Activated CD4-positive, alpha-beta T cell treated with anti-CD3 and anti-CD28 coated beads for 36 hours (primary cell): ENCODE results near the gene WNT3A. TPM values are rescaled to one million over a fixed set of nuclear protein-coding genes. Genes with fewer than 3 reads are reported as not detected.
A peak's percentile ranks its signal among the peaks of the same experiment; 100 is the strongest.

Source experiments
- ATAC-seq: fragments of 200-7000 bp; cut with Tn5 transposase; one replicate; pipeline ENCODE4 v1.10.0; 2021; ENCODE audit warnings: mild to moderate bottlenecking, moderate library complexity
- CTCF ChIA-PET: fragments of 350-600 bp; sonication (Branson Sonifier 250); formaldehyde crosslinking; loops from one replicate; lab custom pipeline; 2021; ENCODE audit warnings: antibody characterized with exemption; lab: Charles Lee
- POLR2A ChIA-PET: fragments of 350-600 bp; sonication (Branson Sonifier 250); formaldehyde crosslinking; loops from one replicate; lab custom pipeline; 2021; ENCODE audit warnings: antibody characterized with exemption, inconsistent platforms; lab: Charles Lee
- DNase-seq: peaks from one replicate; pipeline ENCODE4 v3.0.0-alpha.2; 2020
- H3K27ac Mint-ChIP-seq: one replicate; pipeline ENCODE4 v1.8.0; 2021; ENCODE audit warnings: mixed read lengths
- H3K27me3 Mint-ChIP-seq: one replicate; pipeline ENCODE4 v1.8.0; 2021; ENCODE audit warnings: mixed read lengths
- H3K36me3 Mint-ChIP-seq: one replicate; pipeline ENCODE4 v1.8.0; 2021; ENCODE audit warnings: low read depth, mixed read lengths
- H3K4me1 Mint-ChIP-seq: one replicate; pipeline ENCODE4 v1.8.0; 2021; ENCODE audit warnings: mixed read lengths
- H3K4me3 Mint-ChIP-seq: one replicate; pipeline ENCODE4 v1.8.0; 2021; ENCODE audit warnings: mild to moderate bottlenecking, moderate library complexity, mixed read lengths
- H3K9me3 Mint-ChIP-seq: one replicate; pipeline ENCODE4 v1.8.0; 2021; ENCODE audit warnings: low read depth, mixed read lengths
- intact Hi-C, 2 experiments: fragments of 100-400 bp; cut with DNase I in 1 of 2; cut with micrococcal nuclease in 1 of 2; formaldehyde crosslinking; loops; one replicate each; pipeline versions ENCODE4 v1.14.2 to v1.15.1; 2022 to 2024; cut with DNase I, micrococcal nuclease
- total RNA-seq, 2 experiments: library from RNA; stranded (reverse); gene quantifications; one replicate each; pipeline ENCODE4 v1.2.3, GENCODE V29; 2021

WNT3A gene
- total RNA-seq, 2 experiments from 2014 or later, result not detected

- ChIA-PET CTCF (no interaction called here), POLR2A (no interaction called here)
- no peak for DNase-seq
- intact Hi-C loops, result no loop called here
- no peaks in the 10 kb centered on the region for H3K9me3 Mint-ChIP-seq
- H3K4me1 Mint-ChIP-seq, result no peaks in the 10 kb centered on the region
- no peak overlapping the region for H3K4me3 Mint-ChIP-seq
- no peak overlapping the region for H3K27ac Mint-ChIP-seq
- ATAC-seq, result no peak
- H3K27me3 Mint-ChIP-seq, result peaks cover 13% of the 10 kb centered on the region
- no peaks in the 10 kb centered on the region for H3K36me3 Mint-ChIP-seq
Observed at GRCh38 chr1:228023294-228023639, 16.5 kb downstream of the WNT3A start.

GRCh38 chr1:228029281-228029680 is 22.5 kb downstream of the WNT3A start:
- intact Hi-C loops, result no loop called here
- Mint-ChIP-seq H3K27ac (no peak overlapping the region), H3K4me3 (no peak overlapping the region), H3K9me3 (no peaks in the 10 kb centered on the region), H3K27me3 (peaks cover 20% of the 10 kb centered on the region), H3K4me1 (no peaks in the 10 kb centered on the region), H3K36me3 (no peaks in the 10 kb centered on the region)
- CTCF ChIA-PET, result no interaction called here
- ATAC-seq, result no peak
- POLR2A ChIA-PET, result no interaction called here
- no peak for DNase-seq

- ChIA-PET POLR2A (no interaction called here), CTCF (no interaction called here)
- intact Hi-C loops, result no loop called here
- Mint-ChIP-seq H3K27me3 (peaks cover 21% of the 10 kb centered on the region), H3K4me3 (no peak overlapping the region), H3K27ac (no peak overlapping the region), H3K9me3 (no peaks in the 10 kb centered on the region), H3K4me1 (no peaks in the 10 kb centered on the region), H3K36me3 (no peaks in the 10 kb centered on the region)
- ATAC-seq, result no peak
- no peak for DNase-seq
Observed at GRCh38 chr1:228030451-228031201, 23.8 kb downstream of the WNT3A start.

GRCh38 chr1:228031276-228031995 is 24.6 kb downstream of the WNT3A start:
- intact Hi-C loops, result no loop called here
- Mint-ChIP-seq H3K36me3 (no peaks in the 10 kb centered on the region), H3K4me1 (no peaks in the 10 kb centered on the region), H3K4me3 (no peak overlapping the region), H3K9me3 (no peaks in the 10 kb centered on the region), H3K27ac (no peak overlapping the region), H3K27me3 (peaks cover 21% of the 10 kb centered on the region)
- ATAC-seq (no peak), DNase-seq (no peak)
- ChIA-PET CTCF (interaction anchor here (0.5 kb wide), 1 partner anchor 272 kb away, joined by 3 read pairs; no protein-coding TSS in a partner anchor), POLR2A (no interaction called here)

GRCh38 chr1:228032041-228032440 is 25.2 kb downstream of the WNT3A start:
- Mint-ChIP-seq H3K4me3 (no peak overlapping the region), H3K9me3 (no peaks in the 10 kb centered on the region), H3K36me3 (no peaks in the 10 kb centered on the region), H3K27me3 (peaks cover 25% of the 10 kb centered on the region), H3K27ac (no peak overlapping the region), H3K4me1 (no peaks in the 10 kb centered on the region)
- intact Hi-C loops, result no loop called here
- POLR2A ChIA-PET, result no interaction called here
- ATAC-seq (no peak), DNase-seq (no peak)
- CTCF ChIA-PET, result no interaction called here

- CTCF ChIA-PET, result no interaction called here
- ATAC-seq, result no peak
- H3K27ac Mint-ChIP-seq, result no peak overlapping the region
Observed at GRCh38 chr1:228033376-228033775, 26.6 kb downstream of the WNT3A start.

GRCh38 chr1:228034954-228035837 is 28.4 kb downstream of the WNT3A start:
- intact Hi-C loops, result no loop called here
- no peak overlapping the region for H3K4me3 Mint-ChIP-seq
- CTCF ChIA-PET, result no interaction called here
- H3K9me3 Mint-ChIP-seq, result no peaks in the 10 kb centered on the region
- peaks cover 31% of the 10 kb centered on the region for H3K27me3 Mint-ChIP-seq
- DNase-seq, result no peak
- no peak overlapping the region for H3K27ac Mint-ChIP-seq
- POLR2A ChIA-PET, result no interaction called here
- no peaks in the 10 kb centered on the region for H3K4me1 Mint-ChIP-seq
- ATAC-seq, result no peak
- no peaks in the 10 kb centered on the region for H3K36me3 Mint-ChIP-seq

More at GRCh38 chr1:228033376-228033775, 26.6 kb downstream of the WNT3A start:
- POLR2A ChIA-PET, result no interaction called here
- DNase-seq, result no peak
- Mint-ChIP-seq H3K4me1 (no peaks in the 10 kb centered on the region), H3K4me3 (no peak overlapping the region), H3K9me3 (no peaks in the 10 kb centered on the region), H3K27me3 (peaks cover 22% of the 10 kb centered on the region), H3K36me3 (no peaks in the 10 kb centered on the region)
- intact Hi-C loops, result no loop called here

DNA sequence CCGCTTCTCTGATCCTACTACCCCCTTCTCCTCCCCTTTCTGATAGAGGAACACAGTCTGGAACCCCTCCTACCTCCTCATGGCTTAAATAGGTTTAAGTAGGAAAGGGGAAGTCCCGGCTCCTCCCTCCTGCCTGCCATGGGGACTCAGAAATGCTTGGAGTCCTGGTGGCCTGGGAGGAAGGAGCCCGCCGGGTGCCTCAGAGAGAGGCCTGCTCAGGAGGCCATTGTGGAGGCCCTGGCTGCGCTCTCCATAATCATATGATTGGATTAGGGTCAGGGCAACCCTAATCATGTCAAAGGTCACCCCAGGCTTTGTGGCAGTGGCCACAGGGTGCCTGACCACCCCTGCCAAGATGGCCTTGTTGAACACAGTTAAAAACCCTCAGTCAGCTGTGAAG is 29.0 kb downstream of the WNT3A start:
- H3K4me1 Mint-ChIP-seq, result no peaks in the 10 kb centered on the region
- POLR2A ChIA-PET, result interaction anchor here (0.7 kb wide), 1 partner anchor 25 kb away, joined by 3 read pairs; no protein-coding TSS in a partner anchor
- ATAC-seq, result no peak
- H3K27me3 Mint-ChIP-seq, result peaks cover 33% of the 10 kb centered on the region
- no peaks in the 10 kb centered on the region for H3K9me3 Mint-ChIP-seq
- CTCF ChIA-PET, result no interaction called here
- H3K27ac Mint-ChIP-seq, result no peak overlapping the region
- H3K36me3 Mint-ChIP-seq, result no peaks in the 10 kb centered on the region
- H3K4me3 Mint-ChIP-seq, result no peak overlapping the region
- intact Hi-C loops, result no loop called here
- no peak for DNase-seq

DNA sequence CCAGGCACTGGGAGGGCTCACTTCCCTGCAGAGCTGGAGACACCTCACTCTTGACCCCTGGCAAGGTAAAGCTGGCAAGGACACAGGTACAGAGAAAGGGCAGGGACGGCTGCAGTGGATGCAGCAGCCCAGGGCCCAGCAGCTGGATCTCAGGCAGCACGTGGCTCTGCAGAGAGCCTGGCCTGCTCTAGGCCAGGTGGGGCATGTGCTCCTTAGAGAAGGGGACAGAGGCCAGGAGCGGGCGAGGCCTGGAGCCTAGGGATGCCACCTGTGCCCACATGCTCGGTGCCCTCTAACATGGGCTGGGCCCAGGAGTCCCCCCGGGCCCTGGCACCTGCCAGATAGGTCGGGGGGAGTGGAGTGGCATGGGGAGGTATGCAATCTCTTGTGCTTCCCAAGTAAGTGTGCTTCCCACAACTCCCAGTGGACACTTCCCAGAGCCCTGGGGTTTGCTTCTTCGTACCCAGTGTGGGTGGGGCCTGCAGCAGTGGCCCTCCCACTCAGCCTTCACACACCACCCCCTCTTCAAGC is 30.0 kb downstream of the WNT3A start:
- ChIA-PET CTCF (no interaction called here), POLR2A (interaction anchor here (0.7 kb wide), 1 partner anchor 24 kb away, joined by 3 read pairs; no protein-coding TSS in a partner anchor)
- no peak overlapping the region for H3K27ac Mint-ChIP-seq
- no peaks in the 10 kb centered on the region for H3K4me1 Mint-ChIP-seq
- intact Hi-C loops, result no loop called here
- no peaks in the 10 kb centered on the region for H3K9me3 Mint-ChIP-seq
- ATAC-seq, result no peak
- no peaks in the 10 kb centered on the region for H3K36me3 Mint-ChIP-seq
- no peak overlapping the region for H3K4me3 Mint-ChIP-seq
- DNase-seq, result no peak
- H3K27me3 Mint-ChIP-seq, result peaks cover 25% of the 10 kb centered on the region

DNA sequence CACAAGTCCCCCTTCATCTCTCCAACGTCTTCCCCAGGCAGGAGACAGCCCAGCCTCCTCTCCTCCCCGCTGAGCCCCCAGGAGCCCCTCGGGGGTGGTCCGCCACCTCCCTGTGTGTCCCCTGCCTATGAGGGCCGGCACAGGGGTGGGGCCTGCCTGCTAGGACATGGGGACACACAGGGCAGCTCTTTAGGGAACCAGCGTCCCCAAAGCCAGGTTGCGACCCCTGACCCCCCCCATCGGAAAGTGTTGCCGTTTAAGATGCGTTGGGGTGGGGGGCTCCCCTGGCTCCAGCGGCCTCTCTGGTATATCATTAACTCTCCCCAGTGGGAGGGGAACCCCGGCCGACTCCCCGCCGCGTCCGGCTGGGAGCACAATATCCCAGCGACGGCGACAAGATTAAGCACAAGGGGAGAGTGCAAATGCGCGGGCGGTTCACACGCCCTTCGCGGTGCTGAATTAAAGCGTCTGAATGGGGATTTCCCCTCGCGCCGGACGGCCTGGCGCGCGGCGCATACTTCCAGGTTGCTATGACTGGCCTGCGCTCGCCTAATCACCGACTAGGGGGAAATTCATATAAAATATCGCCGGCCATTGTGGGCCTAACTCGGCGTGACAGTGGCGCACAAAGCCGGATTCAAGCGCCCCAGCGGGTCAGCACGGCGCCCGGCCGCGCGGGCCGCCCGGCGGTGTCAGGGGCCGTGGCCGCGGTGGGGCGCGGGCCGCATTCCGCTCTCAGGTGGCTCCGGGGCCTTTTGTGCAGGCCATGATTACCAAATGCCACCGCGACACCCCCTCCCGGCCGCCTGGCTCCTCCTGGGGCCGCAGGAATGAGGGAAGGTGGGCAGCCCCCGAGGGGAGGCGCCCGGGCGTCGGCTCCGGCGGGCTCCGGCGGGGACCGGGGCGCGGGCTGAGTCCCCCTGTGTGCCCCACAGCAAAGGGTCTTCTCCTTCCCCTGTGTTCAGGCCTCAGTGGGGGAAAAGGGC is 30.9 kb downstream of the WNT3A start:
- no peak overlapping the region for H3K27ac Mint-ChIP-seq
- CTCF ChIA-PET, result no interaction called here
- no peak overlapping the region for H3K4me3 Mint-ChIP-seq
- no peaks in the 10 kb centered on the region for H3K36me3 Mint-ChIP-seq
- peaks cover 25% of the 10 kb centered on the region for H3K27me3 Mint-ChIP-seq
- ATAC-seq (peak; percentile 96), DNase-seq (peak; percentile 75)
- POLR2A ChIA-PET, result no interaction called here
- intact Hi-C loops, result no loop called here
- no peaks in the 10 kb centered on the region for H3K4me1 Mint-ChIP-seq
- H3K9me3 Mint-ChIP-seq, result no peaks in the 10 kb centered on the region
